NCI-H2029 (cell line): ENCODE data around the gene ANK3.

Source experiments
- DNase-seq: peaks from one replicate; lab custom pipeline; 2025; lab: John Stamatoyannopoulos, UW

Gene ANK3

GRCh38 chr10:60343254-60343653, 46.4 kb downstream of the ANK3 start:
- DNase-seq = no peak

GRCh38 chr10:60341969-60342368, 47.7 kb downstream of the ANK3 start:
- no peak for DNase-seq

GRCh38 chr10:60340973-60341372, 48.7 kb downstream of the ANK3 start:
- no peak for DNase-seq

DNA sequence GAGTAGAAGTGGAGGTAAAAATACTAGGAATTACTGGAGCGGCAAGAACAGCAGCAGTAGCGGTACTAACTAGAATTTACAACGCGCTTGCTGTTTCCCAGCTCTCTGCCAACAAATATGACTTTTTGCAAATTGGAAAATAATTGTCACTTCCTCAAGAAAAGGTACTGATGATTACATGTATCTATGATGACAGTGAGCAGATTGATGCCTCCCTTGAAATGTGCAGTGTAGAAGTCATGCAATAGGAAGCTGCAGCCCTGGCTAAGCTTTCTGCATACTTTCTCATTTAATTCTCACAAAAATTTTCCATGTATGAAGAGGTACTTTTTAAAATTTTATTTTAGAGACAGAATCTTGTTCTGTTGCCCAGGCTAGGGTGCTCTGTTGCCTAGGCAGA, 49.9 kb downstream of the ANK3 start:
- DNase-seq = no peak

DNA sequence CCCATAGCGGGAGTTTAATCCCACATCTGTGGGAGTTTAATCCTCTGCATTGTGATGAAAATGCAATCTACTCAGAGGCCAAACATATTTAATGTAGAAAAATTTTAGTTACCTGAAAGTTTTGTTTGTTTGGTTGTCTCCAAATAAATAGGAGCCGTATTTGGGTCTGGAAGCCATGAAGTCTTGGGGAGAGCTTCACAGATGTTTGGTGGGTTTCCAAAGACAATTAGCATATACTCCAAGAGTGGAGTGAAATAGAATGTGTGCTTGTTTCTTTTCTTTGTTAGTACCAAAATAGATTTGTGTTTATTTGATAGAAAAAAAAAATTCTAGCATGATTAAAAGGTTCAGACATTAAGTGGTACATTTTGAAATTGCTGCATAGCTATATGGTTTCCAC, 50.9 kb downstream of the ANK3 start:
- DNase-seq = no peak

DNA sequence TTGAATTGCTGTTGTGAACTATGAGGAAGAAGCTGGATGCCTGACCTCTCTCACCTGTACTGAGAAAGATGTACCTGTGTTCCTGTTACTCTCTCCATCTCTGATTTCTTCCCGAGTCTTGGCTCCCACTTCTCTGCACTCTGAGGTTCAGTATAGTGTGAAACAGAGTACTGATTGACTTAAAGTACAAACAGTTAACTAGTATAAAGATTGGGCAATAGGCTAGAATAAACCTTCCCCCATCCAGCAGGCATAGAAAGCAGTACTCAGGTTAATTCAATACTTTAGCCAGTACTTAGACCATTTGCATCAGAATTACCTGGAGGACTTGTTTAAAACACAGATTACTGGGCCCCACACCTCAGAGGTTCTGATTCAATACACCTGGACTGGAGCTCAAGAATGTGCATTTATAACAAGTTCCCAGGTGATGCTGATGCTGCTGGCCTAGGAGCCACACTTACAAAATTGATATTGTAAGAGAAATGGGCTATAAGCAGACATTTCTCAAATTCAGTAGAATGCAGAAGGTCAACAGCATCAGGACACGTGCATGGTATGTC, 51.6 kb downstream of the ANK3 start:
- DNase-seq = no peak

DNA sequence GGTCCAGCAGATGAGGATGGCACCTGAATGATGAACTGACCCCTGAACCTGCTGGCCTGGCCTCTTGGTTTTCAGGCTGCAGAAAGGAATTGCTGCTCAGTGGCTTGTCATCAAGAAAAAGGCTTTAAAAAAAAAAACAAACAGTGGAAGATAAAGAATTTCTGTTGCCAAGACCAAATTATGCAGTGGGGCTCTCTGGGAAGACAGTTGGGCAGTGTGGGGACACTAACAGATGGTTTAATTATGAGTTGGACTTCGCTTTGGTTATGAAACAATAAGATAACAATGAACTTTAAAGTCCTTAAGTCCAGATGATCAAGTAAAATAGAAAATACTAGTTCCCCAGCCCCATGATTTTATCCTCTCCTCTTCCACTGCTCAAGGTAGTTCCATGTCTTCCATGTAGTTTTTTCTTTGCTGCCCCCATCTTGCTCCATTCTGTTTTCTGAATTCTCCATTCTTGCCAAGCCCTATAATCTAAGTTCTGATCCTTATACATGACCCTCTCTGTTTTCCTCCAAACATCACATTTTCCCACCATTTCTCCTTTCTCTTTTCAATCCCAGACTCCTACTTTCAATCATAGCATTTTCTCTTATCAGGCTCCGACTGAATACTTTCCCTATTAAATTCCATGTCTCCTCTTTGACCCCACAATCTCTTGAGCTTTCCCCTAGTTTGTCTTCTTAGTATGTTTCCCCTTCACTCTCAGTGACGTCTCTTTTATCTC, 52.6 kb downstream of the ANK3 start:
- DNase-seq = no peak

DNA sequence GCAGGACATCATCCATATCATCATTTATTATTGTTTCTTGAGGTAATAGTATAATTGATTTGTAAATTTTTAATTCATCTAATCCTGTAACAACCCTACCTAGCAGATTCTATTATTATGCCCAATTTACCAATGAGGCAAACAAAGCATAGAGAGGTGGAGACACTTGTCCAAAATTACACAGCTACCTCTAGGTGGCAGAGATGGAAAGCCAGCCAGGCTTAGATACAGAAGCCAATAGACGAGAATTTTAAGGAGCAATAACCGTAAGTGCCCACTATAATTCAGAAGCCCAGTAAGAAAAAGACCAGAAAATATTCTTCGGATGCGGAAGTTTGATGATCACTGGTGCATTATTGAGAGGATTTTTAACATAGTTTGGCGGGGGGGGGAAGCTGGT, 54.0 kb downstream of the ANK3 start:
- DNase-seq = no peak

- DNase-seq = no peak
Observed at GRCh38 chr10:60334991-60335390, 54.7 kb downstream of the ANK3 start.

DNA sequence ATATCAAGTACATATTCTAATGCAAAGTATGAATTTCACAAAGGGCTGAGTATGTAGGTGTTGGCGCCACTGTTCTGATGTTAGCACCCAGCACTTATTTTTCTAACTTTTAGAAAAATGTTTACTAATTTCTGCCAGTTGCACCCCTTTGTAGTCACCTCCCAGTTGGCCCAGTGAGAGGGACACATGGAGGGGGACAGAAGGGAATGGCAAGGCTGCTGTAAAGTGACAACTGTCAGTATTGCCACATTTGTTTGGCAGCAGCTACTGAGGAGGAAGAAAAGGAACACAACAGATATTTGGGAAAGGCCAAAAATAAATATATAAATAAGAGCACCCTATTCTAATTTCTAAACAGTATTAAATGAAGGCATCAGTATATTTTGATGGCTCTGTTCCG, 57.3 kb downstream of the ANK3 start:
- no peak for DNase-seq

GRCh38 chr10:60331886-60332285, 57.8 kb downstream of the ANK3 start:
- DNase-seq = no peak

DNA sequence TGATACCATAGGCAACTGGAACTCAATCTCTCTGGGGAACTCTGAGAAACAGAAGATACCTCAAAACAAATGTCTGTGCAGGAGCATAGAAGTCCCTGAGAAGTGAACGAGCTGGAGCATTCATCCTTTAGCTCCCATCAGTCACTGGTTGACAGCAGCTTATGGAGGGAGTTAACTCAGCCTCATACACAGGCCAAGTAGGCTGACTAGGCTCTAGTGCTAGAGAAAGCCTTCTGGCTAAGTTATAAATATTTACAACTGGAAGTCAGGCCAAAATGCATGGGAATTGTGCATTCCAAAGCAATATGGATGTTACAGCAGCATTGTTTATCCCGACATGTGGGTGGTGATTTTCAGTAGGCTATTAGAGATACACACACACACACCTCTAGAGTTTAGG, 66.5 kb downstream of the ANK3 start:
- DNase-seq = no peak

DNA sequence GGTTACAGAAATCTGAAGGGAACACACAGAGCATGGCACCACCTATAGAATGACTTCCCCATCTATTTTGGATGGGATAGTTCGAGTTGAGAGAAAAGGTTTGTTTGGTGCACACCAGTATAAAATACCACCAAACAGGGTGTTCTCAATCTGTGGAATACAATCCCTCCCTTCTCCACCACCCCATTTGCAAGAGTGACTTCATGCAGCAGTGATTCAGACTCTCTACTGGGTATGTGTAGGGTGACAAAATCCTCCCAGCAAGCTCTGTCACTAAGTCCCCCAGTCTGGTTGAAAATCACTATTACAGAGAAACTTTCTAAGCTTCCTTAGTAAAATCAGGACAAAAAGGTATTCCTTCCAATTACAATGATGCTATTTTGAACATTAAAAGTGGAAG, 69.0 kb downstream of the ANK3 start:
- DNase-seq = no peak

DNA sequence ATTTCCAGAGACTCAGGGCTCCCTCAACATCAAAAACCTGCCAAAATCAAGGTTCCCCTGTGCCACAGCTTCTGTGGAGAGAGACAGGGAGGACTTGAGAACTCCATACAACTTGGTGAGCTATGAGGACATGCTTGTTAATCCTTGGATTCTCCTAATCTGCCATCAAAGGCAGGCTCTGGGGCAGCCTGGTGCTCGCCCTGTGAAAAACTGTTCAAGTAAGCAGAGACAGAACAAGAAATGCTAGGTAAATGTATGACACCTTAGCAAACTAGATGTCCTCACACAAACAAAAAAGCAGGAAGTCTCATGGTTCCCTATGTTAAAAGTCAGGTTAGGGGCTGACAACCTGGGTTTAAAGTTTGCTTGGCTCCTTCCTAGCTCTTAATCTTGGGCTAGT, 73.6 kb downstream of the ANK3 start:
- no peak for DNase-seq

- no peak for DNase-seq
Observed at GRCh38 chr10:60315311-60315710, 74.4 kb downstream of the ANK3 start.

- DNase-seq = peak; percentile 46
Observed at GRCh38 chr10:60314069-60314940, 75.4 kb downstream of the ANK3 start.

DNA sequence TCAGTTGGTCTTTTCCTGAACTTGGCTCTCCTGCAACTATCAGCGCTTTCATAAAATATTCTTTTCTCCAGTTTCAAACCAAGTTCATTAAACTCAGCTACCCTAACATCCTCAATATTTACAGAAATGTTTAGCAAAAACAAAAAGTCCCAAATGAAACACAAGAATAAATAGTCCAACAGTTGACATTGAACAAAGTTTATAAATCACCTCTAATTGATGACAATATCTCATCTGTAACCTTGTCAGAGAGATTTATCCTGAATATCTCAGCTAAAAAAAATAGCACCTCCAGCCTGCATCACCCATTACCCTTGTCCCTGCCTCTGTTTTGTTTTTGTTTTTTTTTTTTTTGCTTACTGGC, 76.1 kb downstream of the ANK3 start:
- no peak for DNase-seq

DNA sequence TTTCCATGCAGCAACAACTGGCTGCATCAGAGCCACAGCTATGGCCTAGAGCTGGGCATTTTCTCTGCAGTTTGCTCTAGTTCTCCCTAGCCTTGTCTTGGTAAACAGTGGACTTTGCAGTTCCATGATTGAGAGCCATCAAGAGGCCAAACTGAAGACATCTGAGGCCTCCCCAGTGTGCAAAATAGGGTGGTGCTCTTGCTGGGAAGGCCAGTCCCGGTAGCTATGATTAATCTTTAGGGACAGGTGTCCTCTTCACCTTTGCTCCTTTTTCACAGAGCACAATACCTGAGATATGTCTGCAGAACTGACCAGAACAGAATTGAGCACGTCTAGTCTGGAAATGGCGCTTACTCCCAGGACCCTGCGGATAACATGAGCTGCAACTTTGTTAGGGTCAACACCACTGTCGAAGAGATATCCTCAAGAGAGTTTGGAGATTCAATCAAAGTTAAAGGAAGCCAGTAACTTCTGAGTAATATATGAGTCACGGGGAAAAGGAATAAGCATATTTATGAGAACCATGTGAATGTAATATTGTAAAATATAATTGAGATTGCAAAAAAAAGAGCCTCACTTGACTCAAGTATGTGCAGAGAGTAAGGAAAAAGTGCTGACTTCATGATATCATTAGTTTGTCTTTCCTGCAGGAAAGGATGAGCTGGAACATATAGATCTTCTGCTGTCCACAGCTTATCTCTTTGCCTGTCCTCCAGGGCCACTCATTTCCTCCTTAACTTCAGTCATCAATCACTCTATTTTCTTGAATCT, 76.7 kb downstream of the ANK3 start:
- no peak for DNase-seq

DNA sequence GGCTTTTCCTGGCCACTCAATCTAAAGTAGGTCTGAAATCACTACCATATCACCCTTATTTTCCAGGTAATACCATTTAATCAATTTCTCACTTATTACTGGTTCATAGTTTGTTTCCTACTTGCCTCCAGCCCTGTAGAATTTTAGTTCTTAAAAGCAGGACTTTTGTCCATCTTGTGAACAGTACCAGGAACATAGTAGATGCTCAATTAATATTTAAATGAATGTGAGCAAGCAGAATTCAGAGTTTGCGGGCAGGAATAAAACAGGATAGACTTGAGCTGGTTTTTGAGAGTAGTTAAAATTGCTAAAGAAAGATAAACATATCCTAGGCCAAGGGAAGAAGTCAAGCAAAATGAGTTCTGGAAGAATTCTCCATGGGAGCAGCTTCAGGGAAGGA, 77.9 kb downstream of the ANK3 start:
- DNase-seq = no peak

DNA sequence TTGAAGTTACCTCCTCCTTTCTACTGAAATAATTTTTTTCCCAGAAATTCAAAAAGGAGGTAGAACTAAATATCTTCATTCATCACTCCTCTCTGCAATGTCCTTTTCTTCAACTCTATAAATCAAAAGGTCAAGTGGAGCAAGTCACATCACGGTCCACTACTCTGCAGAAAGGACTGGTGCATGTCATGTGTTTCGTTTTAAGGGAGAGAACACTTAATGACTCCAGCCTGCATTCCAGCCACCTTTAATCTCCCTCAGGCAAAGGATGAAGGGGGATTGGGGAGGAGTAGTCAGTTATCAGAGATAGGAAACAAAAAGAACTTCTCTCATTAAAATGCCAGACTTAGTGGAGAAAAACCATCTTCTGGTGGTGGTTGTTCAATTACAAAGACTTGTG, 78.9 kb downstream of the ANK3 start:
- no peak for DNase-seq

- DNase-seq = no peak
Observed at GRCh38 chr10:60309891-60310290, 79.8 kb downstream of the ANK3 start.

- no peak for DNase-seq
Observed at GRCh38 chr10:60309371-60309770, 80.3 kb downstream of the ANK3 start.
